ENCODE measurements around the gene CYTH1.

CYTH1 gene

DNA sequence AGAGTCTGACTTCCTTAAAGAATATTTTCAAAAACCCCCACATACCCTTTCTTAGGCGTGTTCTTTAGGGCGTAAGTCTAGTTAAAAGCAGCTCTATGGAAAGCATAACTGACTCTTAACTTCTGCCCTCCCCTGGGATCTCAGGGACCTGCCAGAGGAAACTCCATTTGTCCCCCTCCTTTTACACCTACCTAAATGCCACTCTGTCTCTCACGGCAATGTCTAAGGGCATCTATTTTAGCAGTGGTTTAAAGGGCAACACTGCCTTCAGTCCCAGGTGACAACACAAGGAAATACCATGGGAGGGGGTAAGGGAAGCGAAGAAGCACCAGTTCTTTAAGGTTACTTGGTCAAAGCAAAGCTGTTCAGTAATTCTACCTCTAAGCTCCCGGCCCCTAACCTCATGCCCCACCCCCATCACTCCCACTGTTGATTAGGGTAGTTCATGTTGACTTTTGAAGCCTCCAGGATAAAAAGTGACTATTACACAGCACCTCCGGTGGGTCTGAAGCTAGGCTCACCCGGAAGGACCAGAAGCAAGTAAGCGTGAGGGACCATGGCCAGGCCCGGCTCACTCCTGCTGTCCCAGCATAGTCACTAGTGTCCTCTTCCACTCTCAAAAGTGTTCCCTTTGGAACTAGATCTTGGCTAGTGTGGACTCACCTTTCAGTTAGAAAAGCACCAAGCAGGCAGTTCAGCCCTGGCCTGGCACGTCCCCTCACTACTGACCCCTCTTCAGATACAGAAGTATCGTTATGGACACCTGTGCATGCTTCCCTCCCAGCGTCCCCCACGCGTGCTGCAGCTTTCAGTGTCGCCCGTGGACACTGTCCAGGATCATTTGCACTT is 47.1 kb downstream of the CYTH1 start:
- no peak for FAIRE-seq

DNA sequence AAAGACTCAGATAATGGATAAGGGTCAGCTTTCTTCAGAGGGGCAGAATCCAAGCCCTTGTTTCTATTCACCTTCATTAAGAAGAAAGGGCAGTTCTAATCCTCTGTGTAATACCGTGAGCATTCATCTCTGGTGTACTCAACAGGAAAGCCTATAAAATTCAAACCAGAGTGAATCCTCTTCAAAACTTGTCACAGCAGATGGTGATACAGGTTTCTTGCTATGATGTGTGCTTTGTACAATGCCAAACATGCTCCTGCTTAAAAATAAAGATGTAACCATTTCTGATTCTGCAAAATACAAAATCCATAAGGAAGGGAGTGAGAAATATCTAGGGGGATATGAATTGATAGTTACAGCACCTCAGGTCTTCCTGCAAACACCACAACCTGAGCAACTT is 49.7 kb downstream of the CYTH1 start:
- no peak for FAIRE-seq

DNA sequence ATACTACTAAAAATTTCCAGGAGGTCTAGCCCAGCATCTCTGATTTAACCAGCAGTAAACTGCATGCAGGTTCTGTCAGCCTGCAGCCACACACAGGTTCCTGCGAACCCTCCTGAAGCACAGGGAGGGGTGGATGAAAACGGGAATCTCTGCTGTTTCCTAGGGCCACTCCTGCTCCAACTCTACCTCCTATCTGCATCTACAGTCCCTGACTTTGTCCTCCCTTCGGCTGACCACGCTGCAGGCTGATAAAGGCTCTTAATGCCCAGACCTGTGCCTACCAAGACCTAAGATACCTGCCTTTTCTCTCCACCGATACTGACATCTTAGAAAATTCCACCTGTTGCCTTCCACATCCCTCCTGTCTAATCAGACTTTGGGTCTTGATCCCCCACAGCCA is 50.2 kb downstream of the CYTH1 start:
- FAIRE-seq, result no peak

DNA sequence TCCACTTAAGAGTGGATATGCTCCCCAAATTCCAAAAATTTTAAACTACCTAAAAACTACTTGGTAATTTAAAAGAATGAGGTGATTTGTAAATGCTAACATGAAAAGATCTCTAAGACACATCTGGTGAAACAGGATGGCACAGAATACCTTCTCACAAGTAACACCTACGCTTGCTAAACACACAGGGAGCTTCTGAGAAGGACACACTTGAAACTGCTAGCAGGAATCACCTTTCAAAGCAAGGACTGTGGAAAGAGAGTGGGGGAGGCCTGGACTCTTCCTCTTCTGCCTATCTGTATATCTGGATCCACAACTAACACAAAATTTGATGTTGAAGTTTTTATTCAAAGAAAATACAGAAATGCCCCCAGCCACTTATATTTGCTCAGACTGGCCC is 52.4 kb downstream of the CYTH1 start:
- no peak for FAIRE-seq

DNA sequence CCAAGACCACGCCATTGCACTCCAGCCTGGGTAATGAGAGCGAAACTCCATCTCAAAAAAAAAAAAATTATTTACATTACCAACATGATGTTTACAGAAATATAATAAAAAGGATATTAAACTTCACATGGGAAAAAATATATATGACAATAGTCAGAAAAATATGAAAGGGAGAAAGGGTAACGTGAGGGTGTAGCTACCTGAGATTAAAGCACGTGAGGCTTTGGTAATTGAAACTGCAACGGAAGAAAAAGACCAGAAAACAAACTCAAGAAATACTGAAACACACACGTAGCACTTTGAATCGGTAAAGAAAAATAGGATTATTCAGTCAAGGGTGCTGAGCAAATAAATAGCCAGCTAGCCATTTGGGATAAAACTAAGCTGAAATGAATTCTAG is 53.6 kb downstream of the CYTH1 start:
- no peak for FAIRE-seq

DNA sequence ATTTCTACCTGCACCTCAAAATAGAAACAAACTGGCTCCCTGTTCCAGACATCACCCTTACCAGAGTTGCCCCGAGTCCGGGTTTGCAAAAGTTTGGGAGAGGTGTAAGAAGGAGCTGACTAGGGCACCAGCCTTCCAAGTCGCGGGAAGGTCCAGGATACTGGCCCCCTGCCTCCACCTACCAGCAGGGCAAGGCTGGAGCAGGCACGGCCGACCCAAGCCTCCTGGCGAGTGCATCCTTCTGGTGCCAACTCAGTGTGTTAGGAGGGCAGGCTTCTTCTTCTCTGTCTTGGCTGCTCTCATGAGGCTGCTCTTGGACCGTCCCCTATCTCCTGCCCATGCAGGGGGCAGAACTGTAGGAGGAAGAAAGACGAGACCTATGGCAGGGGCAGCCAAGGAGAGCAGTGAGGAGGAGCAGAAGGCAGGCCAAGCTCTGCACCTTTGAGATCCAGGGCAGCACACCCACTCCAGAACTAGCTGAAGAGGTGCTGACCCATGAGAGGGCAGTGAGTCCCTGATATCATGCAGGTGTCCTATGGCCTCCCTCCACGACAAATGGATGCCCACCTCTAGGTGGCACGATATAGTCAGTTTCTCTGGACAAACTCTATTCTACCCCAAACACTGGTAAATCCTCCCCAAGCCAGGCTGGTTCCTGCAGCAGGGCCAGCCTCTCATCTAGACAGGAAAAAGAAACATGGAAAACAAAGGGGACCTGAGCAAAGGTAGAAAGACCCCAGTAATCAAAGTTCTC is 54.4 kb downstream of the CYTH1 start:
- no peak for FAIRE-seq

DNA sequence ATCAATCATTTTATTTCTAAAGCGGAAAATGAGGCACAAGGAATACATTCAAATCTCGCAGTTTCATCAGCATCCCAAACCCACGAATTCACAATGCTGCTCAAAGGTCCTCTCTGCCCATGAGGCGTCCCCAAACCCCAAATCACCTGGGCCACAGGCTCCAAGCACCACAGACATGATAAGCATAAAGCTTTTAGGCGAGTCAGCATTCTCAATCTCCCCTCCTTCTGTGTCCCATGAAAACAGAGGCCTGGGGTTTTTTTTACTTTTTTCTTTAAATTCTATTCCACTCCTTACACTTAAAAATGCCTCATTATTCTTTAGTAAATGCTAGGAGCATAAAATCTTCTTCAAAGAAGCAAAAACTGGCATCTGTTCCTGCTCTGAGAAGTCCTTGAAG is 55.0 kb downstream of the CYTH1 start:
- FAIRE-seq, result no peak

DNA sequence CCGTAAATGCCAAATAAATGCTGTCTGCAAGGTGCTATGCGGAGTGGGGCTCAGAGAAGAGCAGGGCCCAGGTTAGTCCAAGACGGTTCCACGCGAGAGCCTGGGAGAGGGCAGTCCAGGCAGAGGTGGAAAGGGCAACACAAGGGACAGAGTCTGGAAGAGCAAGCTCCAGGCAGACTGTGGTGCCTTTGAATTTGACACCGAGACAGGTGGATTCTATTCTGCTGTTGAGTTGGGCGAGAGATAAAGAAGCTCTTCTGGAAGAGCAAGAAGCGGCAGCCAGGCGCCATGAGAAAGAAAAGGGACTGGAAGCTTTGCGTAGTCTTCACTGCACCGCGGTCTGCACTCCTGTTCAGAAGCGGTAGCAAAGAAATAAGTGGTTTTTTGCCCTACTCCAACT is 55.6 kb downstream of the CYTH1 start:
- no peak for FAIRE-seq

DNA sequence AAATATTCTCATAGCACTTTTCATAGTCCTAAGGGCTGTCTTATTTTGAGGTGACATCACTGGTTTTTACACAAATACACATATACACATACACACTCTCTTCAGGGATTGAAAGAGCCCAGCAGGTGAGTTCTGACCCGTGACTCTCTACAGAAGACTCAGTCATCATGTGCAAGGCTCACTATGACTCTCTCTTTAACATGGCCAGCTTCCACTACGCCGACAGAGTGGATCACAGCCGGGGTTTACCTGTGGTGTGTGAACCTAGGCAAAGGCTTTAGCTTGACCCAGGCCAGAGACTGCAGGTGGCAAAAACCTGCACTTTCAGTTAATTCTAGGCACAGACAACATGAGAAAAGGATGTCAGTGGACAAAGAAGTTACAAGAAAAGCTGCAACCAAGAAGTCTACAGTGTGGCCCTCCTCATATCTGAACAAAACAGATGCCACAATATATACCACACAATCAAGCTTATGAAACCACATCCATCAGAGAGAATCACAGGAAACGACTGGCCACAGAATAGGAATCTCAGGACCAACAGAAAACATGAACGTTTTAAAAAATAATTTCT is 56.5 kb downstream of the CYTH1 start:
- FAIRE-seq, result no peak

DNA sequence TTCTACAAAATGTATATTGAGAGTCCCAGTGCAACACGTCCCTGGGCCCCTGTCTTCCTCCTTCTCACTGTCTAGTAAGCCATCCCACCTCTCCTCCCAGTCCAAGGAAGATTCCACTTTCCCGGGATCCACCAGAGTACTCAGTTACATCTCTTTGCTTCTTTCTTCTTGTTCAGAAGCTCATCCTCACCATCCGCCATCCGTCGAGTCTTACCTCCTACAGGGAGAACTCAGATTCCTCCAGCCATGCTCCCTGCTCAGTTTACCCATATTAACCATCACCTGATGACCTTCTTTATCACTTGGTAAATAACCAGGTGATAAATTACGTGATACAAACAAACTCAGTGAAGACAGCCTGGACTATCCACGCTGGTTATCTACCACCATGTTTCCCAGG is 57.1 kb downstream of the CYTH1 start:
- FAIRE-seq, result no peak

DNA sequence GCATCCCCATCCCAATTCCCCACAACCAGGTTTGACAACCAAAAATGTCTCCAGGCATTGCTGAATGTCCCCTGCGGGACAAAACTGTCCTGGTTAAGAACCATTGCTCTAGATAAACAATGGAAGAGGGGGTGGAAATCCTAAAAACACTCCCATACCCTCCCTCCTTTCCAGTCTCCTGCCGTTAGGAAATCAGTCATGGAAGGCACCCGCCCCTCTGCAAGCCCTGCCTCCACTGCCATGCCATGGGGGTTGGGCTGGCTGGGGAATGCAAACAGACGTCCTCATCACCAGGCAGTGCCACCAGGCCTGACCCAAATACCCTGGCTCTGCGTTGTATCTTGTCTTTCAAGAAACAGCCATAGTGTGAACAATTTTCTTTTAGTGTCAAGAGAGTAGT is 57.5 kb downstream of the CYTH1 start:
- no peak for FAIRE-seq

DNA sequence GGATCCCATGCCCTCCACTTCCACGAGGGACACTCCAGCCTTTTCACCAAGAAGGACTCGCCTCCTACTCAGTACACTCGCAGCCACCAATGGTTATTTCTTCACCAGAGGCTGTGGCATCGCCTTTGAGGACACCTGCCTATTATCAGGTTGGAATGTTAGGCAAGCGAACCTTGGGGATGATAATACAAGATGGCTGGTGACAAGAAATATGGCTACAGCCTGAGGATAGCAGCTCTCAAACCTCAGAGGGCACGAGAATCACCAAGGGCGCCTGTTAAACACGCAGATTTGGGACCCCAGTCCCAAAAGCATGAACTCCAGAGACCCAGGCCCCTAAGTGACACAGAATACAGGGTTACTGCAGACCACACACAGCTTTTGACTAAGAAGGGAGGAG is 58.1 kb downstream of the CYTH1 start:
- no peak for FAIRE-seq

DNA sequence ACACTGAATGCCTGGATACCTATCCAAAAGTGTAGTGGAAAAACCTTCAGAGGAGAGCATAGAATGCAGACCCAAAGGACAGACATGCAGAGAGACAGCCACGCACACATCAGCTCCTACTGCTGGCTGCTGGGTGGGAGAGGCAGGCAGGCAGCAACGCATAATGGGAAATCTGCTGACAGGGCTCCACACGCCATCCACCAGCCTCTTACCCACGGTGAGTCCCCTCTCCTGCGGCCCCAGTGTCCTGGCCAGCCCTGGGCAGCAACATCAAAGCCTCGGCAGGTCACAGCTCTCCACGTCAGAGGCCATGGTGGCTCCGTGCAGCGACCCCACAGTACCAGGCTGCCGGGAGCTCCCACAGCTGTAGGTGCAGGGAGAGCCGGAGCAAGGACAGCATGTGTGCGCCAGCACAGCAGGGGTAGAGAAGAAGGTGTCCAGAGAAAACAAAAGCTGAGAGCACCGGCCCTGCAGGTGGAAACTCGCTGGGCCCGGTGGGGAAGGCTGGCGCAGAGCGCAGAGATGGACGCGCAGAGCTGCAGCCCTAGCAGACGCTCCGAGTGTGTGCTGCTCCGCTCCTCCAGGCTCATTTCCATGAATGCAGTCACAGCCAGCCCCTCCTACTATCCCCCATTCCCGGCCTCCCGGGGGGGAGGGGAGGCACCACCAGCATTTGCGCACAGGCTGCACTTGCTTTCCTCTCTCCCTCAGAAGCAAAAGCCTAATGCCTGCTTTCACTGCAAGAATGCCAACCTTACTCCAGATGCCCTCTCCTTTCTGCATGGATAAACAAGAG is 58.9 kb downstream of the CYTH1 start:
- no peak for FAIRE-seq

DNA sequence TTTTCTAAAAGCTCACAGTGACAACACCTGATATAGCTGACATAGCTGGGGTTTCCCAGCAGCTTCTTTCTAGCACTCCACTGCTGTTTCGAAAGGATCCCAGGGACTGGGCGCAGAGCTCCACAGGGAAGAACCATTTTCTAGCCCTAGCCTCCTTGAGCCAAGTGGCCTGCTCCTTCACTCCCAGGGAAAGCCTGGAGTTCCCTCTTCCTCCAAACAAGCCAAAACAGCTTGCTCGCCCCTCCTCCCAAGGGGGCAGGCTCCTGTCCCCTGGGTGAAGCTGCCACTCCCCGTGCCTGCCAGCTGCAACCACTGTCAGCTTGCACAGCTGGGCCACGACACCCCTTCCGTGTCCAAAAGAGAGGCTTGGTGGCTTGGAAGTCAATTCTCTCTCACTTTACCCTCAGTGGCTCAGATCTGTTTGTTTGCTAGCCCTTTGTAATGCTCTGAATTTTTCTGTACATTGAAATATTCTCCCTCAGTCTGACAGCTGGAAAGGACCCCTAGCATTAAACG is 59.8 kb downstream of the CYTH1 start:
- FAIRE-seq, result no peak

DNA sequence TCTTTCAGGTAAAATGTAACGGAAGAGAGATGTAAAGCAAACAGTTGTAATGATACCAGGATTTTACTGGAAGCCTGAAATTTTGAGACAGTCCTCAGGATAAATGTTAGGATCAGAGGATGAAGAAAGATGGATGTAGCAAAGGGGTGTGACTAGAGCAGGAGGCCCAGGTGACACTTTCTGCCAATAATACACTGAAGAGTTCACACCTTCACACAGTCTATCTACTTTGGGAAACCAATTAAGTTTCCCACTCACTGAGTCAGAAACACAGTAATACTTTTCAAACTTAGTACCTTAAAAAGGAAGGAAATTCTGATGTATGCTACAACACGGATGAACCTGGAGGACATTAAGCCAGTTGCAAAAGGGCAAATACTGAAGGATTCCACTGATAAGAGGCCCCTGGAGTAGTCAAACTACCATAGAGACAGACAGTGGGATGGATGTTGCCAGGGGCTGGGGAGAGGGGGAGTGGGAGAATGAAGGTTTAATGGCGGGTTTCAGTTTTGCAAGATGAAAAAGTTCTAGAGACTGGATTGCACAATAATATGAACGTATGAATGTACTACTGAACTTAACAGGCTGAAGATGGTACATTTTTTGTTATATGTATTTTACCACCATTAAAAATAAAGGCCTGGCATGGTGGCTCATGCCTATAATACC is 62.3 kb downstream of the CYTH1 start:
- no peak for FAIRE-seq

DNA sequence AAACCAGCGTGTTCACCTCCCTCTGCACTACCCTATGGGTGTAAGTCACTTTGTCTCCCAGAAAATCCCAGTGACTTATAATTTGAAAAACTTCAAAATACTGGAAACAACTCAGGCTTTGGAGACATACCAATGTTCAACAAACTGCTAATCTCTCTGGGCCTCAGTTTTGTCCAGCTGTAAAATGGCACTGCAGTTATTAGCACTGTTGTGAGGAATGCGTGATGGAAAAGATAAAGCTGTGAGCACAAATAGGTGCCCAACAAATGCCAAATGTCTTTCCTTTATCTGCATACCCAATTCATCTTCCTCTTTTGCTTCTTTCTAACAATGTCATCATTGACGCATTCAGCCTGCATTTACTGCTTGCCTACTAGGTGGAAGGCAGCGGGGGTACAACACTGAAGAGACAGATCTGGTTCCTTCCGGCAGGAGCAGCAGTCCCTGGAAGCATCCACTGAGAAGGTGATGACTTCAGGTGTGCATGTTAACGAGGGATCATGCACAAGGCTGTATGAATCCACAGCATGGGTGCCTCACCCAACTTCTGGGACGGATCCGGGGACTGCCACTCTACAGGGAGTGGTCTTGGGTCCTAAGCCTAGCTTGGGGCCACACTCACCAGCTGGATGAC is 63.4 kb downstream of the CYTH1 start:
- no peak for FAIRE-seq

DNA sequence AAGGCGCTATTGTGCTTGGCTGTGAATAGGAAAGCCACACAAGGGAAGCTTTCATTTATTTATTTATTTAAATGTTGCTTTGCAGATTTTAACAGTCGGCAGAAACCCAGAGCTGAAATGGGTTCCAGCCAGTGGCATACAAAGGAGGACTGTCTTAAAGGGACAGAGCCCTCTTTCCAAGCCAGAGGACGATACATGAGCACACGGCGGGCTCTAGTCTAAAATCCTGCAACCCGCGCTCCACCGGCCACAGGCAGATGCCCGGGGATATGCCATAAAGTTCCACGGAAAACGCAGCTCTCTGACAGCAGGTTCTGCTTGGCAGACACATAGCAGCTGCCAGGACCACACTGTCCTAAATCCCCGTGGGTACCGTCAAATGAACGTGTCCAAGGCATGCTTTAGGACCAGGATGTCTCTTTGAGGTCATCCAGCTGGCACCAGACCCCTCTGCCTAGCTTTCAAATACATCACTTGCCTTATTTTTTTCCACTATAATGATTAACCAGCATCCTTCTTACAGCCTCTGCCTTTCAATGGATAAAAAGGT is 64.6 kb downstream of the CYTH1 start:
- FAIRE-seq, result no peak

DNA sequence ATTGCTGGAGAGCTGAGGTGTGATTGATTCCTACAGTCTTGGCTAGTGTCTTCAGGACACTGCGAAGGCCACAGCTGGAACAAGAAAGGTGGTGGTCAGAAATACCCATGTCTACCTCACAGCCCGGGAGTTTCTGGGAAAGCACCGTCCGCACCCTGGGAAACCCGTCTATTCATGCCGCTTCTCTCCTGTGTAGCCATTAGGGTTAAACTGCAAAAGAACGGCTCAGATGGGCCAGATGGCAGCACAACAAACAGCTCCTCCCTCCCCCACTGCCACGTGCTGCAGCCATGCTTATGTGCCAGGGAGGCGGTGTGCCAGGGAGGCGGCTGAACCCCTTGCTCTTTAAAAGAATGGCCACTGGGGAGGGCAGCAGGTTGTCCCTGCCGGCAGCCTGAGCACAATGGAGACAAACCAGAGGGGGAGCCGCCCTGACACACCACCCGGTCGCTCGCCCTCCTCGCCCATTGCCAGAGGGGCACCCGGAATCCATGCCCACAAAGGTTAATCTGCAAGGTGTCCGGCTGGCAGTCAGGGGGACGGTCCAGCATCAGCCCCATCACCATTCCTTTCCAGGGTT is 65.2 kb downstream of the CYTH1 start:
- no peak for FAIRE-seq

DNA sequence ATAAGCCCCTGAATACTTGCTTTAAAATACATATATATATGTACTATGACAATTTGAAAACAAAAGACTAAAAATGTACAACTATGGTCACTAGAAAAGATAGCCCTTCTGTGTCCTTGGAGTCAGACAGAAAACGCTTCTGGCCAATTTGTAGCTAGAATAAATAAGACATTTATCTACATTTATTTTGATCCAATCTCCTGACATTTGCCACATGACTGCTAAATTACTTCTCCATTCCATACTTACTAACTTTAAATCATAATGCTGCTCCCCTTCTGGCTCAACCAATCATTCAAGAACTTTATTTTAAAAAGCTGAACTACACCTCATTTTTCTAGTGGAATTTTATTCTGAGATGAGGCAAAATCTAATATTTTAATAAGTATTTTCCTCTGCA is 65.8 kb downstream of the CYTH1 start:
- FAIRE-seq, result no peak

DNA sequence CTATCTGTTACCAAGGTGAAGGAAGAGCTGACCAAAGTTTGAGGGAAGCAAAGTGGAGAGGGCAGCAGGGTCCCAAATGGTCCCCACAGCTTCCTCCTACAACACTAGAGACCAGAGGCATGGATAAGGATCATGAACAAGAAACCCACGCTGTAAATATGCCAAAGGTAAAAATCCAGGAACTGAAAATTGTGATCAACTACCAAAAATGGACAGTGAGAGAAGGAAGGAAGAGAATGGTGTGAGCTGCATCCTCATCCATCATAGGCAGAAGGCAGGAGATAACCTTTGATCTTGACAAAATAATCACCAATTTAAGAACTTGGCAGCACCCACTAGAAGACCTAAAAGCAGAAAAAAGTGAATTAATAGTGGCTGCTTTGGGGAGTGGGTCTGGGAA is 66.2 kb downstream of the CYTH1 start:
- FAIRE-seq, result no peak

Measured in islet of Langerhans (tissue), 1 donor.